Ammon's horn (tissue), 1 donor: ENCODE results near the gene ADAMTS4.

Experiments used
- DNase-seq: peaks from one replicate; pipeline ENCODE4 v3.0.0-alpha.2; 2016; ENCODE audit warnings: low spot score

The ADAMTS4 gene

DNA sequence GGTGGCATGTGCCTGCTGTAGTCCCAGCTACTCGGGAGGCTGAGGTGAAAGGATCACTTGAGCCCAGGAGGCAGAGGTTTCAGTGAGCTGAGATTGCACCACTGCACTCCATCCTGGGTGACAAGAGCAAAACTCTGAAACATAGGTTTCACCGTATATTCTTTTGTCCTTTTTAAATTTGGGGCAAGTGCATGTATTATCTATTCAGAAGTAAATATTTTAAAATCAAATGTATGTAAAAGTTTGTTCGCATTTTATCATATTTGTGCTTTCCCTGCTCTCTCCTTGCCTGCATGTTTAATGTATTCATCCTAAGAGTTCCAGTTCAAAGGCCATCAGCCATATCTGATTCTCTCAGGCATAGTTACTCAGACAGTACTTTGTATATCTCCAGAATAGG, 53.0 kb downstream of the ADAMTS4 start:
- DNase-seq: no peak

DNA sequence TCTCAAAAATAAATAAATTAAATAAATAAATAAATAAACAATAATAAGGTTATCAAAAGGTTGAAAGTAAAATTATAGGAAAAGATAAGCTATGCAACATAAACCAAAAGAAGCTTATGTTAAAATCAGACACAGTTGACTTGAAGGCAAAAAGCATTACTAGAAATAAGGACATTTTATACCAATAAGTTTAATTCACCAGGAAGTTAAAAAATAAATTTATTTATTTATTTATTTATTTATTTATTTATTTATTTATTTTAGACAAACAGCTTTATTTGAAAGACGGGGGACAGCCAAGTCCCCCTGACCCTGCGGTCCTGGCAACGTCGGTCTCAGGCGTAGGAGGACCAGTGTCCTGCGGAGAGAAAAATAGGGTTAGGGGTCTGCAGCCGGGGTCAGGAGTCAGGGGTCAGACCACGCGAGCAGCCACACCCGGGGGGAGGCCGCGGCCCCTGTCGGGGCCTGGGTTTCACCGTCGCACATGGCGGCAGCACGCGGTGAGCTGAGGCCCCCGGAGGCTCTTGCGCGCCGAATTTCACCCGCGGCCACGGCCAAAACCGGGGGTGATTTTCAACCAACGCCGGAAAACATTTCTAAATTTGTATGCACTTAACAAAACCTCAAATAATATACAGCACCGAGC, 58.0 kb downstream of the ADAMTS4 start:
- no peak for DNase-seq

DNA sequence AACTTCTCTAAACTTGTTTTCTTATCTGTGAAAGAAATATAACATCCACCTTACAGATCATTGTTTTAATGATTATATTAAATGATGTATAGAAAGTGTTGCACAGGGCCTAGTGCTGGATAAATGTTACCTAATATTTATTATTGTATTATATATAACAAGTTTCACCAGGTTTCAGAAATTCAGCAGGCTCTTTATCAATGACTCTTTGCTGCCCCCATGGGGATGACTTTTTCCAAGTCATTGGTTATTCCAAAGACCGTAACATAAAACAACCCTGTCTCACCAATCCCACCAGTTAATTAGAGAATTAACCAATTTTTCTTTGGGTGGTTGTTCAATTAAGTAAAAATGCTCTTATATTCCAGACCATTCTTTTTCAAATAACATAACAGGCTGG, 59.1 kb downstream of the ADAMTS4 start:
- no peak for DNase-seq

DNA sequence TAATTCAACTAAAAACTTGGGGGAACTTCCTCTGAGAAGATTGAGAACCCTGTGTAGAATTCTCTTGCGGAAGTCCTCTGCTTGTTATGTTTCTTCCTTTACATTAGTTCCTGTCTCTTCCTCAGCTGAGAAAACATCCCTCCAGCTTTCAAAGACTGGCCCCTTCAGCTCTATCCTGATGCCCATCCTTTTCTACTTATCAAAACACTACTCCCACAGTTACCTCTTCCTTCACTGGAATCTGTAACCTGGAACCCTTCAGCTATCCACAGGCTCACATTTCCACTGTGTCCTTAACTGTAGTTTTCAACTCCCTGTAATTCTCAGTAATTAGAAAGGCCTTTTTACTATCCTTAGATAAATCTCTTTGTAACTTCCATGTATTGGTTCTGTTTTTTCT, 60.4 kb downstream of the ADAMTS4 start:
- DNase-seq: no peak

DNA sequence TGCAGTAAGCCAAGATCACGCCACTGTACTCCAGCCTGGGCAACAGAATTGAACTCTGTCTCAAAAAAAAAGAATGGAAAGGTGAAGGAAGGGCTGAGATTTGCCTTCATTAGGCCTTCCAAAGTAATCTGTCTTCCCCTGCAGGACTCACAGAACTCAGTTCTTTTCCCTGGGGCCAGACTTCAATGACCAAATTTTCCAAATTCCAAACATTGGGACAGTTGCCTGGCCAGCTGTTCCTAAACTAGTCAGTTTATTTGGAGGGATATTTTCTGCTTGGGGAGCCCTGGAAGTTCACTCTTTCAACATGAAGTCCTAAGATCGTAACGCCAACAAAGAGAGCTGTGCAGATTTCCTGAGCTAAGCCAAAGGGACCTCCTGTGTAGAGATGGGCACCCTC, 61.0 kb downstream of the ADAMTS4 start:
- DNase-seq: no peak
